ENCODE data around the gene PGBD5.
"Not testable (repeated sequence)": the region's sequence is repeated elsewhere in the genome, so short reads cannot be mapped to it uniquely, and the experiment has no call there.

Gene PGBD5, protein sequence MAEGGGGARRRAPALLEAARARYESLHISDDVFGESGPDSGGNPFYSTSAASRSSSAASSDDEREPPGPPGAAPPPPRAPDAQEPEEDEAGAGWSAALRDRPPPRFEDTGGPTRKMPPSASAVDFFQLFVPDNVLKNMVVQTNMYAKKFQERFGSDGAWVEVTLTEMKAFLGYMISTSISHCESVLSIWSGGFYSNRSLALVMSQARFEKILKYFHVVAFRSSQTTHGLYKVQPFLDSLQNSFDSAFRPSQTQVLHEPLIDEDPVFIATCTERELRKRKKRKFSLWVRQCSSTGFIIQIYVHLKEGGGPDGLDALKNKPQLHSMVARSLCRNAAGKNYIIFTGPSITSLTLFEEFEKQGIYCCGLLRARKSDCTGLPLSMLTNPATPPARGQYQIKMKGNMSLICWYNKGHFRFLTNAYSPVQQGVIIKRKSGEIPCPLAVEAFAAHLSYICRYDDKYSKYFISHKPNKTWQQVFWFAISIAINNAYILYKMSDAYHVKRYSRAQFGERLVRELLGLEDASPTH

DNA sequence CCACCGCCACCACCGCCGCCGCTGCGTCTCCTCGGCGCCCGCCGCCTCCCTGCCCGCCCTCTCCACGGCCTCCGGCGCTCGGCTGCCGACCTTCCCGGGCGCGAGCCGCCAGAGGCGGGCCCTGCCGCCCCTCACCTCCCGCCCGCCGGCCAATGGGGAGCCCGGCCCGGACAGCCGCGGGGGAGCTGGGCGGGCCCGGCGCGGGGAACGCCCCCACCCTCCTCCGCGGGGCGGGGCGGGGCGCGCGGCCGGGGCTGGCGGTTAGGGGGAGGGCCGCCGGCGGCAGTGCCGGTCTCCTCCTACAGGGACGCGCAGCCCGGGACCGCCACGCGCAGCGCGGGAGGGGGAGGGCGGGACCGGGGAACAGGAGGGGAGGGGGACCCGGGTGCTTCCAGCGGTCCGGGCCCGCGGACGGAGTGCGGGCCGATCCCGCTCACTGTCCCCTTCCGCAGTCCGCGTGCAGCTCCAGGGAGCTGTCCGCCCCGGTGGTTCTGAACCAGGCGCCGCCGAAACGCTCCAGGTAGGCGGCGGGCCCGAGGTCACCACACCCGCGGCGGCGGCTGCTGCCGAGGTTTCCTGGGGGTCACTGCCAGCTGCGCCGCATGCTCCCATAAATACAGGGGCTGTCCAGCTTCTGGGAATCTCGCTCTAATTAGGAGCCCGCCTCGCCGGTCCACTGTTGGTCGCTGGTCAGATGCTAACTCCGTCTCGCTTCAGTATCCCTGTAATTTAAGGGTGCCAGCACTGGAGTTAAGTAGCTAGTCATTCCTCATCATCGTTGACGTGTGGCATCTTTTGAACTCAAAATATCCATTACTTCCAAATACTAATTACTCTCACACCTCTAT, at the start of gene PGBD5:
Gene PGBD5 (minus strand): TSS at position 87 of the 848 bp plus-strand sequence. CDS start 404 bp downstream, outside the sequence.
- DNase-seq: peak; percentile 63

DNA sequence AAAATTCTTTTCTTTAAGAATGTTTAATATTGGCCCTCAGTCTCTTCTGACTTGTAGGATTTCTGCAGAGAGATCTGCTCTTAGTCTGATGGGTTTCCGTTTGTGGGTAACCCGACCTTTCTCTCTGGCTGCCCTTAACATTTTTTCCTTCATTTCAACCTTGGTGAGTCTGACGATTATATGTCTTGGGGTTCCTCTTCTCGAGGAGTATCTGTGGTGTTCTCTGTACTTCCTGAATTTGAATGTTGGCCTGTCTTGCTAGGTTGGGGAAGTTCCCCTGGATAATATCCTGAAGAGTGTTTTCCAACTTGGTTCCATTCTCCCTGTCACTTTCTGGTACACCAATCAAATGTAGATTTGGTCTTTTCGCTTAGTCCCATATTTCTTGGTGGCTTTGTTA, 48.8 kb upstream of the PGBD5 start:
- DNase-seq: not testable (repeated sequence)

DNA sequence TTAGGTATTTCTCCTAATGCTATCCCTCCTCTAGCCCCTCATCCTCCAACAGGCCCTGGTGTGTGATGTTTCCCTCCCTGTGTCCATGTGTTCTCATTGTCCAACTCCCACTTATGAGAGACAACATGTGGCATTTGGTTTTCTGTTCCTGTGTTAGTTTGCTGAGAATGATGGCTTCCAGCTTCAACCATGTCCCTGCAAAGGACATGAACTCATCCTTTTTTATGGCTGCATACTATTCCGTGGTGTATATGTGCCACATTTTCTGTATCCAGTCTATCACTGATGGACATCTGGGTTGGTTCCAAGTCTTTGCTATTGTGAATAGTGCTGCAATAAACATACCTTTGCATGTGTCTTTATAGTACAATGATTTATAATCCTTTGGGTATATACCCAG, 44.6 kb upstream of the PGBD5 start:
- DNase-seq: not testable (repeated sequence)

DNA sequence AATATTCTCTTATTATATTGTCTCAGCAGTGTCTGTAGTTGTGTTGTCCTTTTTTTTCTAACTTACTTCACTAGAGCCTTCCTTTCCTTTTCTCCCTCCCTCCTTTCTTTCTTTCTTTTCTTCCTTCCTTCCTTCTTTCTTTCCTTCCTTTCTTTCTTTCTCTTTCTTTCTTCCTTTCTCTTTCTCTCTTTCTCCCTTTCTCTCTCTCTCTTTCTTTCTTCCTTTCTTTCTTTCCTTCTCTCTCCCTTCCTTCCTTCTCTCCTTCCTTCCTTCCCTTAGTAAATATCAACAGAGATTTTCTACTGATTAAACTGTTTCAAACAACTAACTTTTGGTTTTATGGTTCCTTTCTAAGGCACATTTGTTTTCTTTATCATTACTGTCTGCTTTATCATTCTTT, 43.1 kb upstream of the PGBD5 start:
- DNase-seq: no peak

DNA sequence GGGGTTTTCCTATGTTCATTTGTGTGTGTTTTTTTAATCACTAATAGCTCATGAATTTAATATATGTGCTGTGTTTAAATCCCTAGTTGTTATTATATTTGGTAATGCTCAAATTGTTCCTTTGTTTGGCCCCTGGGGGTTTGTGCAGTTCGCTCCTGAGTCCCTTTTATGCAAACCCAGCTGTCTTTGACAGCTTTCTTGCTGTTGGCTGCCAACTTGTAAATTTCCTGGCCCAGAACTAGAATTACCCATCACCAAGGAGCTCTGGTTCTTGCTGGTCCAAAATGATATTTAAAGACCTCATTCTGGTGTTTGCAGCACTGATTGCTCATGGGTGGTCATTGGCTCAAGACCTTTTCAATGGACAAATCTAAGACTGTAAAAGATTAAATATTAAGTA, 39.6 kb upstream of the PGBD5 start:
- DNase-seq: no peak

DNA sequence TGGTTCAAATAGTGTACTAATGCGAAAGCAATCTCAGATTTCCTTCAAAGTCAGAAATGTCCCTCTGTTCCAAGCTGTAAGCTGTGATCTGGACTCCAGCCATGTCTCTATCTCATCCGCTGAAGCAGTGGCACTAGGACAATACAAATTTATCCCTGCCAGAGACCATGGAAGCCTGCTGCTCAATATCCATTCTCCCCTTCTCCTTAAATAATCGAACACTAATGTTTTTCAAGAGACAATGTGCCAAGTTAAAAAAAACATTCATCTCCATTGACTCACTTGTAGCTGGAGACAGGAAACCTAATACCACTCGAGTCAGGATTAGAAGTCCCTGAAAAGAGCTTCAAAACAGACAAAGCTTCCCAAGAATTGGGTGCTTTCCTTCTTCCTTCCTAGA, 38.5 kb upstream of the PGBD5 start:
- DNase-seq: peak; percentile 5

DNA sequence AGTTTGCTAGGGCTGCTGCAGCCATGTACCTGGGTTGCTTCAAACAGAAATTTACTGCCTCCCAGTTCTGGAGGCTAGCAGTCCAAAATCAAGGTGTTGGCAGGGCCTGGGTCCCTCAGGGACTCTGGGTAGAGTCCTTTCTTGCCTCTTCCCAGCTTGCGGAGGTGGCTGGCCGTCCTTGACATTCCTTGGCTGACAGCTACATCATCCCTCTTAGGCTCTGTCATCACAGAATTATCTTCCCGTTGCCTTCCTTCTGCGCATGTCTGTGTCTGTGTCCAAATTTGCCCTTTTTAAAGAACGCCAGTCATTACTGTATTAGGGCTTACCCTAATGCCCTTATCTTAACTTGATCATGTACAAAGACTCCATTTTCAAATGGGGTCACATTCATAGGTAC, 37.6 kb upstream of the PGBD5 start:
- DNase-seq: no peak

DNA sequence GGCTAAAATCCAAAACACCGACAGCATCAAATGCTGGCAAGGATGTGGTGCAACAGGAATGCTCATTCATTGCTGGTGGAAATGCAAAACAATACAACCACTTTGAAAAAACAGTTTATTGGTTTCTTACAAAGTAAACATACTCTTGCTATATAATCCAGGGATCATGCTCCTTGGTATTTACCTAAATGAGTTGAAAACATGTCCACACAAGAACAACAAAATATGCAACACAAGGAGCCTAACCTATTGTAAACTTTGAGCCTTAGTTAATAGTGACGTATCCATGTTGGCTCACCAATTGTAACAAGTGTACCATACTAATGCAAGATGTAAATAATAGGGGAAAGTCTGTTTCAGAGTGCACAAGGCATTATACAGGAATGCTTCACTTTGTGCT, 37.2 kb upstream of the PGBD5 start:
- DNase-seq: no peak

DNA sequence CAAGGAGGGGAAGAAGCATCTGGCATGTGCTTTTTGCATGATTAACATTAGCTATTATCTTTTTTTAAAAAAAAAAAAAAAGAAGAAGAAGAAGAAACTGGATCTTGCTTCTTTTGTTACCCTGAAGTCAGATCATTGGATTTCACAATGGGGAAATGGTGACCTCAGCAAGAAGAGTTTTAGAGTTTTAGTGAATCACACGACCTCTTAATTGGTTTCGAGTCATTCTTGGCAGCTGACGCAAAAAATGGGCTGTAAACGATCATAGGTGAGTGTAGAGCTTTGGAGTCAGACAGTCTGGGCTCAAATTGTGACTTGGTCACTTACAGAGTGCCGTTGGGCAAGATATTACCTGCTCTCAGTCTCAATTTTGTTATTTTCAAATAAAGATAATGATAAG, 33.3 kb upstream of the PGBD5 start:
- DNase-seq: peak; percentile 89

DNA sequence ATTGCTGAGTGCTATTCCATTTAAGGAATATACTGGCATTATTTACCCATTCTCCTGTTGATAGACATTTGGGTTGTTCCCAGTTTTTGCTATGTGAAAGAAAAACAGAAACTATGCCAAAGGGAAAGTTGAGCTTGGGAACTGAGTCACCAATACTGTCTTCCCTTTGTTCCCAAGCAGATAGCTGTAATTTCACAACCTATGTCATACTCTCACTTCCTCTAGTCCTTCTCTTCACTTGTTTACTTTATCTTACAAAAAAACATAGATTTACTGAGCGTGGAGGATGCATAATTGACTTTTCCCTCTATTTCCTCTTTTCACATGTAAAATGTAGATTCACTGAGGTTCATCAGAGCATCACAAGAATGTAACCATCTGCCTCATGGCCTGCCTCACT, 32.4 kb upstream of the PGBD5 start:
- no peak for DNase-seq

DNA sequence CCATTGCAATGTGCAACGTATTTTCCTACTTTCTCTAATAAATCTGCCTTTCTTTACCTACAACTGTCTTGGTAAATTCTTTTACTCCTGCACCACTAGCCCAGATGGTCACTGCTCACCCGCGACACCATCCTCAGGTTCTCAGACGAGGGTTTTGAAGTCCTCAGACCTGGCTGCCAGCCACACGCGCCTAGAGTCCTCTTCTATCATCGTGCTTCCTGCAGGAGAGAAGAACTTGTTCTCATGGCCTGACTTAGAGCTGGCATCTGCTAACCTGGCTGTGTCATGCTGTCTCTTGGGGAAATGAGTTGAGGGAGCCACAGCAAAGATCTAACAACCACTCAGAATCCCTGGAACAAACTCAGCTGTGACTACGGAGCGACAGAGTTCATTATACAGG, 30.3 kb upstream of the PGBD5 start:
- no peak for DNase-seq

DNA sequence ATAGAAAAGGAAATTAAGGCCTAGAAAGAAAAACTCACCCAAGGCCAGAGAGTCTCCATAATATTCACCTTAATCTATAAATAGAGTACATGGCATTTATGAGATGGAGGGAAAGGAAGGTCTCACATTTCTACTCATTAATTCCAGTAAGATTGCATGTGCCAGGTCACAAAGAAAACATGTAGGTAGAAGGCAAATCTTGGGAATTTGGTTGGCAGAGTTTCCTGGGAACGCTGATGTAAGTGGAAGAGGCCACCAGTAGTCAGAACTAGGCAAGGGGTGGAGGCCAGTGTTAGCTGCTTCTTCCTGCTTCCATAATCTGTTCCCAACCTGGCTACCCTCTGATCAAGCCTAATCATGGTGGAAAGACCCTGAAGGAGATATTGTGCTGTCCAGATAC, 29.2 kb upstream of the PGBD5 start:
- DNase-seq: no peak

DNA sequence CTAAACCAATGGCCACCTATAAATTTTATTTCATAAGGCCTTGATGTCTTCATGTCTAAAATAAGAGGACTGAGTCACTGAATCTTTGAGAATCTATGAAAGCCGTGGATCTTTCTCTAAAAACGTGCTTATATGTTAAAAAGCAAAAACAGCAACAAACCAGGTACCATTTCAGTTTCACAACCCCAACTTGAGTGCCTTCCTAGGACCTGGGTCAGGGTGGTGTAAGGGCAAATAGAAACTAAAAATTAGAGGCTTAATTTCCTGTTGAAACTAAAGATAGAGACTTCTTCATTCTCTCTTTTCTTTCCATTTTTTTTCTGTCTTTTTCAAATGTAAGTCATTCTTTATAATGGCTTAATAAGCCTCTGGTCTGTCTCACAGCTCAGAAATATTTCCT, 27.2 kb upstream of the PGBD5 start:
- DNase-seq: no peak

DNA sequence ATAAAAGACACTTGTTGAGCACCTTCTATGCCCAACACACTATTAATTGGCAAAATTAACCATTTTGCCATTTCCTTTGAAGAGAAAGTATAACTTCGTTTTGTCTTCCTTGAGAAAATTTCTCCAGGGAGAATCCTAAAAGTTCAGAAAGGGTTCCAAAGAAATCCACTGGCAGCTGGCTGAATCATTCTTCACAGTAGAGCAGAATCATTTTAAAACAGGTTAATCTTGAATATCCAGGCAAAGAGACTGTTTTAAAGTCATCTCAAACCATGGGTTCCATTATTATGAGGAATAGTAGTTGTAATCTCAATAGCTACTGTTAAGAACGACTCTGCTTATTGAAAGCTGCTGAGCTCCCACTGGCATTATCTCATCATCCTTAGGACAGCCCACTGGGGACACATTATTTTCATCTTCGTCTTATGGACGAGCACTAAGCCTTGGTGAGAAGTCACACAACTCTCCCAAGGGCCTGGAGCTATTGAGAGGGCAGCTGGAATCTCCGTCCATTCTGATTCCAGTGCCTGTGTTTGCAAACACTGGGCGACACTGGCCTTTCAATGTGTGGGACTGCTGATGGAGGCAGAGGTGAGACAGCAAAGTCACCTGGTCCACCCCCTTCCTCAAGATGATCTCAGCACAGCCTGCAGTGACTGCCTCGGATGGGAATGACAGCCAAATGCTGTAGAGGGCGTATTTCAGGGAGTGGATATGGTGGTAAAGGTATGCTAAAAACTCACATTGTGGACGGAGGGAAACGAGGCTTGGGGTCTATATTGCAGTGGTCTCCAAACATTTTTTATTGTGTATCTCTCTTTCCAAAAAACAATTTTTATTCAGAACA, 15.3 kb upstream of the PGBD5 start:
- no peak for DNase-seq

DNA sequence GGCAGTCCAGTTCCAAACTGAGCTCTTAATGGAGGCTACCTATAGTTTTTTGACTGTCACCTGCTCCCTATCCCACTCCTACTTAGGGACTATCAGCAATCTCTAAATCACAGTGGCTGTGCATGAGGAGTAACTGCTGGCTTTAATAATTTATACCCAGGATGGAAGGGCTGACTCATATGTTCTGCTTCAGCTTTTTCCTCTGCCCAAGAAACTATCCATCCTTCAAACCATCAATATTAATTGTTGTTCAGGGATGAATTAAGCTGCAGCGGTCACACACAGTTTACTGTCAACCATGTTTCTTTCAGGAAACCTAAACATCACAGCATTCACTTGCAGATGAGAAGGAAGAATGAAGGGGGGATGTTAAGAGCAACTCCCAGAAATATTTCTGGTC, 9.0 kb upstream of the PGBD5 start:
- no peak for DNase-seq

DNA sequence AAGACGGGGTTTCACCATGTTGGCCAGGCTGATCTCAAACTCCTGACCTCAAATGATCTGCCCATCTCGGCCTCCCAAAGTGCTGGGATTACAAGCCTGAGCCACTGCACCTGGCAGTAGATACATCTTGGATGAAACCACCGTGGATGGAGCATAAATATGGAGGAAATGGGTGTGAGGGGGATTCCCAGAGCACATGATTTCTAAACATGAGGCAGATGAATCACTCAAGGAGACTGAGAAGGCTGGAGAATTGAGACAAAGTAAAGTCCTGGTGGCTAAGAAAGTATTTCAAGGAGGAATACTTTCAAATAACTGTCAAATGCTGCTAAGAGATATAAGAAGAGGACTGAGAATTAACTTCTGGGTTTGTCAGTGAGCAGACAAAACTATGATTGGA, 5.4 kb upstream of the PGBD5 start:
- no peak for DNase-seq

DNA sequence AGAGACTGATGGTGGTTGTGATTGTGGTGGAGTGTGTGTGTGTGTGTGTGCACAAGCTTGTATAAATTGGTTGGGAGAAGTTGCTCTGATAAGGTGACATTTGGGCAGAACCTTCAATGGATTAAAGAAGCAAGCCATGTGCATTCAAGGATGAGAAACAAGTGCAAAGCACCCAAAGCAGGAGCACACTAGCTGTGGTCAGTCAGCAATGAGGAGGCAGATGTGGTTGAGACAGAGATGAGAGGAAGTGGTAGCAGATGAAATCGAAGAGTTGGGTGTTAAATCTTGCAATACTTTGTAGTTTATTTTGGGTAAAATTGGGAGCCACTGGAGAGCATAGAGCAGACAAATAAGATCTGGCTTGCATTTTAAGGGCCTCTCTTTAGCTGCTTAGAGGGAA, 4.4 kb upstream of the PGBD5 start:
- no peak for DNase-seq

DNA sequence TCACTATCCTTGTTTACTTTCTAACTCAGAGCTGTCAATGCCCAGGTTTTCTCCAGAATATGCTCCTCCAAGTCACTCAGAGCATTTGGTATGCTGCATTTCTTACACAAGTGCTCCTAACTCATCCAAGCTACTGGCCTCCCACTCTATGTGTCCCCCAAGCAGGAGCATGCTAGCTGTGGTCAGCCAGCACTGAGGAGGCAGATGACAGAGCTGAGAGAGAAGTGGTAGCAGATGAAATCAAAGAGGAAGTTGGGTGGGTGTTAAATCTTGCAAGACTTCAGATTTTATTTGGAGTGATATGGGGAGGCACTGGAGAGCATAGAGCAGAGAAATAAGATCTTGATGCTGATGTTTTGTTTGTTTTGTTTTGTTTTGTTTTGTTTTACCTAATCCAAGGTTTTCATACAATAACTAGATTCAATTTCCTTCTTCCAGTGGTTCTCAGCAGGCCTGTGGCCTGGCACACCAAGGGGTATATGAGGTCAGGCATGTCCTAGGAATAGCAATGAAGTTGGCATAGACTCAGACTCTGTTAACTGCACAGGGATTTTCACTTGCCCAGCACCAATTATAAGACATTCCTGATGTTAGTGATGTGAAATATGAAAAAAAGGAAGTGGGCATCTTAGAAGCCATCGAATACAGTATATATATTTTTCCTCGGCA, 3.1 kb upstream of the PGBD5 start:
- DNase-seq: no peak

DNA sequence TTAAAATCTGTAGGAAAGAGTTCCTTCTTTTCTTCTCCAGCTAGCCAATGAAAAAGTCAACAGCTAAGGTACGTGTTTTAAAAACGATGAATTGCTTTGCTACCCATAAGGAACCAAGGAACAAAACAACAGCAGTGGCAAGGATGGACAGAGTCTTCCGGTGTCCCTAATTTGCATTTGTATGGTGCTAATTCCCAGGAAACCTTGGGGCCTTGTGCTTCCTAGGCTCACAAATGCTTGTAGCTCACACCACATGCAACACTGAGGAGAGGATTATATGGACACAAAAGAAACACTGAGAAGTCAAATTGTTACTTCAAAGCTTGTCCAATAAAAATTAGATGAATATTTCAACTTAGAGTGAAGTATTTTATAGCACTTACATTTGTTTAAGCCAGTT, 1.8 kb upstream of the PGBD5 start:
- no peak for DNase-seq

DNA sequence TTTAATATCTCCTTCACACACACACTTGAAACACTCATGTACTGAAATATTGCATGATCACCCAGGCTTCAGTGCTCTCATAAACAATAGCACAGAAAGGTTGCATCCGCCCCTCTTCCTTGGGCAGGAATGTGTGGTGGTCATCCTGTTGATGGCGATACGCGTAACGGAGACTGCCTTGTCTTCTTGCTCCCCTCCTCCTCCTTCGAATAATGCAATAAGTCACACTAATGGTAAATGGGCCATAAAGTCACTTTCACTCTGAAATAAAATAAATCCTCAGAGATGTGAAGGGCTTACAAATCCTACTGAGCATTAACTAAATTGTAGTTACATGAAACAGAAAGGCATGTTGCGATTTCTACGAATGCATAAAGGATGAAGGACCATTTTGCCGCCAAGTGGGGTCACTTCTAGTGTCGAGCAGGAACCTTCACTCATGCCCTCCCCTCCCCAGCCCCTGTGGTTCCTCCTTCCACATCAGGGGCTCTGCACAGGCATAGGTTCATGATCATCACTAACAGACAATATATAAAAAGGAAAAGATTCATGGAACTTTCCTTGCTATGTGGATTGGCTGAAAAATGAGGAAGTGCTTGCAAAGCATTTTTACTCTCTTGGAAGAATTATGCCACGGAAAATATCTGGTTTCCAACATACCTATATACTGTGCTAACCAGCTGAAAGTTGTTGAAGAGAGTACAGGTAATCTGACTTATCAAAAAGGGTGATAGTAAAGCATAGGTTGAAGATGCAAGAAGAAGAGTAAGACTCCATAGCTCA, 1.2 kb upstream of the PGBD5 start:
- no peak for DNase-seq

DNA sequence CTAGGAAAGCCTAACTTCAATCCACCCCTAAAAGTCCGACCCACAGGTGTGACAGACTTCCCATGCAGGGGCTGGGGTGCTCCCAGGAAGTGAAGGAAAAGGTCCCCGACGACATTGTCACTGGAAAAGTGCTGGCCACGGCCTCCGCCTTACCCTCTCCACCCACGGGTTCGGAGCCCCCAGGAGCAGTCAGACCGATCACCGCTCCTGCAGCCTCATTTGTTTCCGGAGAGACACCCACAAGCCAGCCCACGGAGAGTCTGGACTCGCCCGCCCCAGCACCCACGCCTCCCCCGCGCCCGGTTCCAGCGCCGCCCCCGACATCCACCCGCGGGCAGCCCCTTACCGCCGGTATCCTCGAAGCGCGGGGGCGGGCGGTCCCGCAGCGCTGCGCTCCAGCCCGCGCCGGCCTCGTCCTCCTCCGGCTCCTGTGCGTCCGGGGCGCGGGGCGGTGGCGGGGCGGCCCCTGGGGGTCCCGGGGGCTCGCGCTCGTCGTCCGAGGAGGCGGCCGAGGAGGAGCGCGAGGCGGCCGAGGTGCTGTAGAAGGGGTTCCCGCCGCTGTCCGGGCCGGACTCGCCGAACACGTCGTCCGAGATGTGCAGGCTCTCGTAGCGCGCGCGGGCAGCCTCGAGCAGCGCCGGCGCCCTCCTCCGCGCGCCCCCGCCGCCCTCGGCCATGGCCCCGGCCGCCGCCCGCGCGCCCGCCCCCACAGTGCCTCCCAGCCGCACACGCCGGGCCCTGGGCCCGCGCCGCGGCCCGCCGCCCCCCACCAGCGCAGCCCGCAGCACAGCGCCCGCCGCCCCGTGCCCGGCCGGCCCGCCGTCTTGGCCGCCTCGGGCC, 660 bp downstream of the PGBD5 start:
- DNase-seq: no peak
